ENCODE measurements around the gene NBAS. TPM values are rescaled to one million over a fixed set of nuclear protein-coding genes. Genes with fewer than 3 reads are reported as not detected.

NBAS gene
- polyA plus RNA-seq, 4 donors: 26.0 to 67.2 (median 33.6) TPM

DNA sequence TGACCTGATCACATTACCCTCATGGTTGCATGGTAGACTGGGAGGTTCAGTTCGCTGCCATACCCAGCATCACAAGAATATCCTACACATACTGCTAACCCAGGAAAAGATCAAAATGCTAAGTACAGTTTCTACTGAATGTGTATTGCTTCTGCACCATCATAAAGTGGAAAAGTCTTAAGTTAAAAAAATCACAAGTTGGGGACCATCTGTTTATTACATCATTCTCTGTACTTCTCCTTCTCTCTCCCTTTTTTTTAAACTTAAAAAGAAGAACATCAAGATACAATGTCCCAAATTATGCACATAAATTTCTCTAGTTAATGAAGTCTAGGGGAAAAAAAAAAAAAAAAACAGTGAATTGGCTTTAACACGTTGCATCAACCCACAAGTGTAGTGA lies 43.3 kb downstream of the NBAS start:
- Histone ChIP-seq H3K4me1 (ENCODE audit: control insufficient read depth in 3 of 3, insufficient read depth in 2 of 3, low read depth in 1 of 3, low read length in 2 of 3) (no peaks in the 10 kb centered on the region), H3K4me3 (ENCODE audit: low read depth in 1 of 3, low read length in 3 of 3) (no peak overlapping the region), H3K9me3 (ENCODE audit: control insufficient read depth in 2 of 2, insufficient read depth in 1 of 2, low read depth in 1 of 2, low read length in 1 of 2) (no peaks in the 10 kb centered on the region), H3K27ac (ENCODE audit: low read depth in 1 of 3, low read length in 2 of 3) (no peak overlapping the region), H3K36me3 (ENCODE audit: control insufficient read depth in 3 of 3, insufficient read depth in 2 of 3, low read depth in 1 of 3, low read length in 3 of 3) (peaks cover 0 to 9% (median 5%) of the 10 kb centered on the region in 3 donors), H3K27me3 (ENCODE audit: control insufficient read depth in 3 of 3, insufficient read depth in 3 of 3, low read length in 3 of 3) (no peaks in the 10 kb centered on the region)
- FAIRE-seq (no peak), DNase-seq (no peak)
- 84 to 89% (median 86%) methylated on average over 2 of the region's 2 CpGs for WGBS, 3 donors

DNA sequence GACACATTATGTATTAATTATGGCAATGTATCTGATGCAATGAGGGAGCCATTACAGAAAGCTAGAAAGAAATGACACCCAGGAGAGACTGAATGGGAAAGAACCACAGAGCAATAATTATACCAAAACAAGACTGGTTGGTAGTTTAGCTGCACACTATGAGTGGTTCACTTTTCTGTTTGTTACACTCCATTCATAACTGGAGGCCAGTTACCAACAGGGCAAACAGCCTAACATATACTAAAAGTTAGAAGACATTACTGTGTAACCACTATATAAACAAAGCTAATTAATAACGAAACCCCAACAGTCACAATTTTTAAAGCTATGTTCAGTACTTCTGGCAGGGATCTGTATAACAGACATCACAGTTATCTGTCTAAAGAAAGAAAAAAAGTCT lies 49.4 kb downstream of the NBAS start:
- Histone ChIP-seq H3K27ac (ENCODE audit: low read depth in 1 of 3, low read length in 2 of 3) (no peak overlapping the region), H3K4me1 (ENCODE audit: control insufficient read depth in 3 of 3, insufficient read depth in 2 of 3, low read depth in 1 of 3, low read length in 2 of 3) (no peaks in the 10 kb centered on the region), H3K36me3 (ENCODE audit: control insufficient read depth in 3 of 3, insufficient read depth in 2 of 3, low read depth in 1 of 3, low read length in 3 of 3) (peaks cover 4 to 23% (median 13%) of the 10 kb centered on the region in 3 donors), H3K27me3 (ENCODE audit: control insufficient read depth in 3 of 3, insufficient read depth in 3 of 3, low read length in 3 of 3) (no peaks in the 10 kb centered on the region), H3K4me3 (ENCODE audit: low read depth in 1 of 3, low read length in 3 of 3) (no peak overlapping the region), H3K9me3 (ENCODE audit: control insufficient read depth in 2 of 2, insufficient read depth in 1 of 2, low read depth in 1 of 2, low read length in 1 of 2) (peaks cover 0 to 3% of the 10 kb centered on the region in 2 donors)
- DNase-seq (no peak), FAIRE-seq (no peak)
- WGBS, 3 donors: 79 to 86% (median 80%) methylated on average over 1 of the region's 1 CpG

DNA sequence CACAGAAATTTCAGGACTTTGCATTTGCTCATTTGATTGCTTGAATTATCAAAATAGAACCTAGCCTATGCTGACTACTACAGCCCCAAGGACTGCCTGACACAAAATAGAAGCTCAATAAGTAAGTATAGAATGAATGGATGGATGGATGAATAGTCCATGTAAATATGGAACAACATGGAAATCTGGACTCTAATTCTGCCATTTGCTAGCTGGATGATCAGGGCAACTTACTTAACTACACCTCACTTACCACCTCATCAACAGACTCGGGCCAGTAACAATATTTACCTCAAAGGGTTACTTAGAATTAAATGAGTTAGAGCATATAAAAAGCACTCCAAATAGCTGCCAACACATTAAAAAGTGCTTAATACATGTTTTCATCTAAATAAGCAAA lies 50.6 kb downstream of the NBAS start:
- no peak overlapping the region for H3K27ac ChIP-seq (ENCODE audit: low read depth in 1 of 3, low read length in 2 of 3)
- no peaks in the 10 kb centered on the region for H3K4me1 ChIP-seq (ENCODE audit: control insufficient read depth in 3 of 3, insufficient read depth in 2 of 3, low read depth in 1 of 3, low read length in 2 of 3)
- no peak overlapping the region for H3K4me3 ChIP-seq (ENCODE audit: low read depth in 1 of 3, low read length in 3 of 3)
- peaks cover 4 to 23% (median 13%) of the 10 kb centered on the region in 3 donors for H3K36me3 ChIP-seq (ENCODE audit: control insufficient read depth in 3 of 3, insufficient read depth in 2 of 3, low read depth in 1 of 3, low read length in 3 of 3)
- DNase-seq (no peak), FAIRE-seq (no peak)
- no peaks in the 10 kb centered on the region for H3K27me3 ChIP-seq (ENCODE audit: control insufficient read depth in 3 of 3, insufficient read depth in 3 of 3, low read length in 3 of 3)
- H3K9me3 ChIP-seq (ENCODE audit: control insufficient read depth in 2 of 2, insufficient read depth in 1 of 2, low read depth in 1 of 2, low read length in 1 of 2): peaks cover 0 to 3% of the 10 kb centered on the region in 2 donors
- WGBS, 3 donors: 96 to 98% (median 96%) methylated on average over 1 of the region's 1 CpG

DNA sequence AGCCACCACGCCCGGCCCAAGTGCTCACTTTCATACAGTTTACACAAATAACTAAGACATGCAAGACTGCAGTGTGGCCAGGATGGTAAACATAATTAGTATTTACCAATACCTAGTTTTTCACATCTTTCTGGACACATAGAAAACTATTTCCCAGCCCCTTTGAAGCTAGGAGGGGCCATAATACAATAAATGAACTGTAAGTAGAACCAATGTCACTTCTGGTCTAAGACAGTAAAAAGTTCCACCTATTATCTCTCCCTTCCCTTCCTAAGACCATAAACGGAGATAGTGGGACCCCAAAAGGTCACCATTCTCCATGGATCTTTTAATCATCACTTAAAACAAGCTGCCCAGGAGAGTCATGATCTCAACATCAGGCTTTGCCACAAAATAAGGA lies 51.0 kb downstream of the NBAS start:
- FAIRE-seq (no peak), DNase-seq (no peak)
- Histone ChIP-seq H3K27me3 (ENCODE audit: control insufficient read depth in 3 of 3, insufficient read depth in 3 of 3, low read length in 3 of 3) (no peaks in the 10 kb centered on the region), H3K4me3 (ENCODE audit: low read depth in 1 of 3, low read length in 3 of 3) (no peak overlapping the region), H3K9me3 (ENCODE audit: control insufficient read depth in 2 of 2, insufficient read depth in 1 of 2, low read depth in 1 of 2, low read length in 1 of 2) (peaks cover 0 to 3% of the 10 kb centered on the region in 2 donors), H3K36me3 (ENCODE audit: control insufficient read depth in 3 of 3, insufficient read depth in 2 of 3, low read depth in 1 of 3, low read length in 3 of 3) (peaks cover 4 to 23% (median 13%) of the 10 kb centered on the region in 3 donors), H3K4me1 (ENCODE audit: control insufficient read depth in 3 of 3, insufficient read depth in 2 of 3, low read depth in 1 of 3, low read length in 2 of 3) (no peaks in the 10 kb centered on the region), H3K27ac (ENCODE audit: low read depth in 1 of 3, low read length in 2 of 3) (no peak overlapping the region)
- WGBS, 3 donors: 96 to 99% (median 96%) methylated on average over 3 of the region's 3 CpGs

DNA sequence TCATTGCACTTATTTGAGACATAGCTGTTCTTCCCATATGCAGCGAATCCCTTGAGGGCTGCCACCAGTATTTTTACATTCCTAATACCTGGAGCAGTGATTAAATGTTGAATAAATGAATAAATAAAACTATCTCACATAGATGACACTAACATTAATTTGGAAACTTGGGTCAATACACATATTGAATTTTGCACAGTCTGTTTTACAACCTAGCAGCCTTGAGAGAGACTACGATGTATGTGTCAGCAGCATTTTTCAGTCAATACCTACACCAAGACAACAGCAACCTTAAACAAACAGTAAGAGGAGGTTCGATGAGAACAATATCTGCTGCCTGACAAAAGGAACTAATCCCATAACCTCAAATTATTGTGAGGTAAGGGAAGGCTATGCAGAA lies 53.4 kb downstream of the NBAS start:
- no peak overlapping the region for H3K27ac ChIP-seq (ENCODE audit: low read depth in 1 of 3, low read length in 2 of 3)

DNA sequence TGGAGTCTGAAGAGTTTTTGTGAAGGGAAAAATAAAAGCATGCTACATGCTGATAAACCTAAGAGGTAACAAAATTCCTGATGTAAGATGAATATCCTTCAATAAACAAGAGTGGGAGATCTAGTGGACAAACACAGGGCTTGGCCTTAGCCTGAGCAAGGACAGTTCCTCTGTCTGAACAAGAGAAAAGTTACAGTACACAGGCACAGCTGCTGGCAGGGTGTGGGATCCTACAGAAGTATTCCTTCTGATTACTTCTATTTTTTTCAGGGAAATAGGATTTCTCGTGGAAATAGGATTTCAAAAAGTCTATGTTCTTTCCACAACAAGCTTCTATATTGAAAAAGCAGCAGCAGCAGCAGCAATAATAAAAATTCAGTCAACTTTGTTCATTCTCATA lies 54.1 kb downstream of the NBAS start:
- 82 to 93% (median 85%) methylated on average over 1 of the region's 1 CpG for WGBS, 3 donors
- FAIRE-seq (no peak), DNase-seq (no peak)
- H3K36me3 ChIP-seq (ENCODE audit: control insufficient read depth in 3 of 3, insufficient read depth in 2 of 3, low read depth in 1 of 3, low read length in 3 of 3): peaks cover 4 to 15% (median 8%) of the 10 kb centered on the region in 3 donors
- no peaks in the 10 kb centered on the region for H3K9me3 ChIP-seq (ENCODE audit: control insufficient read depth in 2 of 2, insufficient read depth in 1 of 2, low read depth in 1 of 2, low read length in 1 of 2)
- H3K27ac ChIP-seq (ENCODE audit: low read depth in 1 of 3, low read length in 2 of 3): no peak overlapping the region
- no peak overlapping the region for H3K4me3 ChIP-seq (ENCODE audit: low read depth in 1 of 3, low read length in 3 of 3)
- no peaks in the 10 kb centered on the region for H3K27me3 ChIP-seq (ENCODE audit: control insufficient read depth in 3 of 3, insufficient read depth in 3 of 3, low read length in 3 of 3)
- H3K4me1 ChIP-seq (ENCODE audit: control insufficient read depth in 3 of 3, insufficient read depth in 2 of 3, low read depth in 1 of 3, low read length in 2 of 3): no peaks in the 10 kb centered on the region

More for the DNA sequence above, 53.4 kb downstream of the NBAS start:
- DNase-seq (no peak), FAIRE-seq (no peak)
- 86 to 89% (median 88%) methylated on average over 3 of the region's 3 CpGs for WGBS, 3 donors
- peaks cover 4 to 18% (median 11%) of the 10 kb centered on the region in 3 donors for H3K36me3 ChIP-seq (ENCODE audit: control insufficient read depth in 3 of 3, insufficient read depth in 2 of 3, low read depth in 1 of 3, low read length in 3 of 3)
- H3K27me3 ChIP-seq (ENCODE audit: control insufficient read depth in 3 of 3, insufficient read depth in 3 of 3, low read length in 3 of 3): no peaks in the 10 kb centered on the region
- H3K4me1 ChIP-seq (ENCODE audit: control insufficient read depth in 3 of 3, insufficient read depth in 2 of 3, low read depth in 1 of 3, low read length in 2 of 3): no peaks in the 10 kb centered on the region
- H3K9me3 ChIP-seq (ENCODE audit: control insufficient read depth in 2 of 2, insufficient read depth in 1 of 2, low read depth in 1 of 2, low read length in 1 of 2): peaks cover 0 to 3% of the 10 kb centered on the region in 2 donors
- H3K4me3 ChIP-seq (ENCODE audit: low read depth in 1 of 3, low read length in 3 of 3): no peak overlapping the region

DNA sequence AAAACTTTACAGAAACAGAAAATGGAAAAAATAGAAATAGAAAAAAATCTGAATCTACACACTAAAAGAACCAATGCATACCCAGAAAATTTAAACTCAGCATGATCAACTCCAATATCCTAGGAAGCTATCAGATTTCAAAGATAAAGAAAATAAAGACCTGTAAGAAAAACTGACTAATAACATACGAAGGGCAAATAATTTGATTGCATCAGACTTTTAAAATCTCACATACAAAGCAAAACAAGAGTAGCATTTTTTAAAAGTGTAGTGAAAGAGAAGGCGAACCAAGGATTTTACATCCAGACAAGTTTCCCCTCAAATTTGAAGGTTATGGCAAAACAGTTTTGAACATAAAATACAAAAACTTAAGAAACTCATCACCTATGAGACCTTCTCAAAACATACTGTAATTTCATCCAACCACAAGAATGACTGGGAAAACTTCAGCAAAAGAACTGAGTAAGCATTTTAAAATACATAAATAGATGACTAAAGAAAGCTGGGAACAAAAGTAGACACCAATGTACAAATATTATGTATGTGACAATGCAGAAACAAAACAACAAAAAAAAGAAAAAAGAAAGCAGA lies 54.8 kb downstream of the NBAS start:
- FAIRE-seq (peak; percentile 26), DNase-seq (no peak)
- H3K27me3 ChIP-seq (ENCODE audit: control insufficient read depth in 3 of 3, insufficient read depth in 3 of 3, low read length in 3 of 3): no peaks in the 10 kb centered on the region
- no peaks in the 10 kb centered on the region for H3K4me1 ChIP-seq (ENCODE audit: control insufficient read depth in 3 of 3, insufficient read depth in 2 of 3, low read depth in 1 of 3, low read length in 2 of 3)
- H3K9me3 ChIP-seq (ENCODE audit: control insufficient read depth in 2 of 2, insufficient read depth in 1 of 2, low read depth in 1 of 2, low read length in 1 of 2): no peaks in the 10 kb centered on the region
- peaks cover 4 to 13% (median 12%) of the 10 kb centered on the region in 3 donors for H3K36me3 ChIP-seq (ENCODE audit: control insufficient read depth in 3 of 3, insufficient read depth in 2 of 3, low read depth in 1 of 3, low read length in 3 of 3)
- H3K27ac ChIP-seq (ENCODE audit: low read depth in 1 of 3, low read length in 2 of 3): no peak overlapping the region
- H3K4me3 ChIP-seq (ENCODE audit: low read depth in 1 of 3, low read length in 3 of 3): no peak overlapping the region
- 90 to 92% (median 90%) methylated on average over 2 of the region's 2 CpGs for WGBS, 3 donors

DNA sequence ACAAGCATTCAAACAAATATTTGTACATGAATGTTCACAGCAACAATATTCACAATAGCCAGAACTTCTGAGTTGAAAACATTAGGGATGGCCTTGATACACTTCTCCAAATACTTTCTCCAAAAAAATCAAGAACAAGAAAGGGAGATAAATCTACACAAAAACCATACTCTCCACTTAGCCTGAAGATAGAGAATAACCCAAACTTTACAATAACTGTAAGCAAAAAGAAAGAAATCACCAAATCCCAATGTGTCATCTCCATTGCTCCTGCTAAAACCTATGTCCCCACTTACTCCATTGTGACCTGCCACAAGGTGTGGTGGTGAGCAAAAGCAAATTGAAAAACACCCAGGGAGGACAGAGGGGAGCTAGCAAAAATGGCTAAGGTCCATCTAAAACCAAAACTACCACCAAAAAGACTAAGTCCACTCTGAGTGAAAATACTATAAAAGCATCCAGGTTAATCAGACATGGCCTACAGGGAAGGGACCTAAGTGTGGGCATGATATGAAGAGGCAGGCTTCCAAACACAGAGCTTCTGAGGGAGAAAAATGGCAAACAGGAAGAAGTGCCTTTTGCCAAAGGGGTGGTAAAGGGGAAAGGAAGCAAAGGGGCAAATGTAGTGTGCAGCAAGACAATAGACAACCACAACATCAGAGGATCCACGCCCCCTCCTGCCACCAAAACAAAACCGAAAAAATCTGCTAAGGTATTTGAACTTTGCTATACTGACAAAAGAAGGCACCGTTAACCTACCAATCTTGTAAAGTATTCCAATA lies 56.1 kb downstream of the NBAS start:
- DNase-seq (no peak), FAIRE-seq (no peak)
- Histone ChIP-seq H3K27ac (ENCODE audit: low read depth in 1 of 3, low read length in 2 of 3) (no peak overlapping the region), H3K27me3 (ENCODE audit: control insufficient read depth in 3 of 3, insufficient read depth in 3 of 3, low read length in 3 of 3) (no peaks in the 10 kb centered on the region), H3K36me3 (ENCODE audit: control insufficient read depth in 3 of 3, insufficient read depth in 2 of 3, low read depth in 1 of 3, low read length in 3 of 3) (peaks cover 0 to 15% (median 10%) of the 10 kb centered on the region in 3 donors), H3K9me3 (ENCODE audit: control insufficient read depth in 2 of 2, insufficient read depth in 1 of 2, low read depth in 1 of 2, low read length in 1 of 2) (no peaks in the 10 kb centered on the region), H3K4me3 (ENCODE audit: low read depth in 1 of 3, low read length in 3 of 3) (no peak overlapping the region), H3K4me1 (ENCODE audit: control insufficient read depth in 3 of 3, insufficient read depth in 2 of 3, low read depth in 1 of 3, low read length in 2 of 3) (no peaks in the 10 kb centered on the region)
- WGBS, 3 donors: 91 to 97% (median 94%) methylated on average over 3 of the region's 3 CpGs
